ENCODE results near the gene BBOF1.
"Not testable (repeated sequence)": the region's sequence is repeated elsewhere in the genome, so short reads cannot be mapped to it uniquely, and the experiment has no call there.

Gene BBOF1, protein sequence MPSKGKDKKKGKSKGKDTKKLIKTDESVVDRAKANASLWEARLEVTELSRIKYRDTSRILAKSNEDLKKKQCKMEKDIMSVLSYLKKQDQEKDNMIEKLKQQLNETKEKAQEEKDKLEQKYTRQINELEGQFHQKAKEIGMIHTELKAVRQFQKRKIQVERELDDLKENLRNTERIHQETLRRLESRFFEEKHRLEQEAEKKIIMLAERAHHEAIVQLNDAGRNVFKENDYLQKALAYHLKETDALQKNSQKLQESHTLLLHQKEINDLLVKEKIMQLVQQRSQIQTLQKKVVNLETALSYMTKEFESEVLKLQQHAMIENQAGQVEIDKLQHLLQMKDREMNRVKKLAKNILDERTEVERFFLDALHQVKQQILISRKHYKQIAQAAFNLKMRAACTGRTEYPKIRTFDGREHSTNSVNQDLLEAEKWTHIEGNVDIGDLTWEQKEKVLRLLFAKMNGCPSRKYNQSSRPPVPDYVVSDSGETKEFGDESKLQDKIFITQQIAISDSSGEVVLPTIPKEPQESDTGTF

DNA sequence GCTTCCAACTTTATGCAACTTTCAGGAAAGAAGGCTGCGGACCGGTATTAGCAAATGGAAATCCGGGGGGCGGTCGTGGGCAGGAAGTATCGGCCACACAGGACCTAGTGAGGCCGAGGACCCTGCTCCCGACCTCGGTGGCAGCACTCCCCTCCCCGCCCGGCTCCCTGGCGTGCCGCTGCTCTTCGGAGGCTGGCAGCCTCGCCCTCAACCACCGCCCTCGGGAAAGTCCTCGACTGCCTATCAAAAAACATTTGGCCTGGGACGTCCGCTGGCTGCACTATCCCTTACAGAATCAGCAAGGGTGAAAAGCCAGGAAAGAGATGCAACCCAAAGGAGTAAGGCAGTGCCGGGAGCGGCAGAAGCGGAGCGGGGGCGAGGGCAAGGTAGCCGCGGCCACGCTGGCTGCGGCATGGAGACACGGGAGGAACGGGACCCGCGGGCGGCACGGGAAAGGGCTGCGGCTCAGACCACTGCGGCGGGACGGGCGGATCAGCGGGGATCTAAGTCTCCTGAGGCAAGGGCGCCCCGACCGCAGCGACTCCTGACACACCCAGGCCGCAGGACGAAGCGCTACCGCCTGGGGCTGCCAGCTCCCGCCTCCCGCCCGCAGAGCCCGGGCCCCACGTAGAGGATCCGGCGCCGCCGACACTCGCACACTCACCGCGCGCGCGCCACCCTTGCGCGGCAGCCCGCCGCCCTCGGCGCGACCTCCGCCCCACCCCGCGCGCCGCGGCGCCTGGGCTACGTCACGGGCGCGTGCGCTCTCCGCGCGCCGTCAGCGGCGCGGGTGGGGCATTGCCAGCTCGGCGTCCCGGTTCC lies at the start of gene BBOF1, which contains the start of gene ENTPD5:
Gene BBOF1, plus strand, starts transcription at position 764 of the 822 bp plus-strand sequence. CDS start 130 bp downstream, outside the sequence.
Gene ENTPD5, minus strand, starts transcription at position 703 of the 822 bp plus-strand sequence. CDS start 31,186 bp downstream, outside the sequence.
- peak; percentile 76 to 86 for DNase-seq

DNA sequence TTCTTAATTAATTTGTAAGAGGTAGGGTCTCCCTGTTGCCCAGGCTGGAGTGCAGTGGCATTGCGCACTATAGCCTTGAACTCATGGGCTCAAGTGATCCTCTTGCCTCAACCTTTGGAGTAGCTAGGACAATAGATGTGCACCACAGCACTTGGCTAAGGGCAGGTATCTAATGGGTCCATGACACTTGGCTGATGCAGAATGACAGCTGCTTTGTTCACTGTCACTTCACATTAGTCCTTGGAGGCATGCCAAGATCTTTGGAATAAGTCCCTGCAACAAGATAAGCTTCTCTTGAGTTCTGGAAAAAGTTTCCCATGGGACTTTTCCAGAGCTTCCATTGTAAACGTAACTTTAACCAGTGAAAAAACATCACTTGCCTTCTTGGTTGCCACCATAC lies 45.7 kb upstream of the BBOF1 start:
- DNase-seq, result no peak

DNA sequence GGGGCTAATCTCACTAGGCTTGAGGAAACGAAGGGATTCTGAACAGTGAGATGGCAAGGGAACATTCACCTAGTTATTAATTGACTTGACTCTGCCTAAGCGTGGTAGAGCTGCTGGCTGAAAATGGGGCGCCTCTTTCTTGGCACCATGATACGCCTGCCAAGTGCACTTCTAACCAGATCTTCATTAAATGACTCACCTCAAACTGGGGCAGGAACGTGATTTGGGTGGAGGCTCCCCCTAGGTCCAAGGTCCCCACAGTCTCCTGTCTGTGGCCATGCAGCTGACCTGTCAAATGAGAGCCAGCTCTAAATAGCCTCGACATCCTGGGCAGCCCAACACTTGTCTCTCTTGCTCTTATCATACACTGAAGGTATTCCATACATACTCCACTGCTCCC lies 43.0 kb upstream of the BBOF1 start:
- DNase-seq, result no peak

DNA sequence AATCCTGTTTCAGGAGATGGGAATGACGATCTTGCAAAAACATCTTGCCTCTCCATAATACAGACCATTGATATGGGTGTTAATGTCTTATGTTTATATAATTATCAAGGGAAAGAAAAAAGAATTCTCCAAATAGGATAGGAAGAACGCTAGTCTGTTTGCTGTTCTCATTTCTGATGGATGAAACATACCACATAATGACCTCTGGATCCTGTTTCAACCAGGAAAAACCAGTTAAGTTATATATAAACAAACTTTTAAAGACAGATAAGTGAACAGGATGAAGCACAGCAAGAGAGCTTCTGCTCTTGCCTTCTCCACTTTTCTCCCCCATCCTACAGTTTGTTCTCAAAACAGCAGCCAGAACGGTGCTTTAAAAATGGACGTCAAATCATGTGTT lies 41.3 kb upstream of the BBOF1 start:
- no peak for DNase-seq

DNA sequence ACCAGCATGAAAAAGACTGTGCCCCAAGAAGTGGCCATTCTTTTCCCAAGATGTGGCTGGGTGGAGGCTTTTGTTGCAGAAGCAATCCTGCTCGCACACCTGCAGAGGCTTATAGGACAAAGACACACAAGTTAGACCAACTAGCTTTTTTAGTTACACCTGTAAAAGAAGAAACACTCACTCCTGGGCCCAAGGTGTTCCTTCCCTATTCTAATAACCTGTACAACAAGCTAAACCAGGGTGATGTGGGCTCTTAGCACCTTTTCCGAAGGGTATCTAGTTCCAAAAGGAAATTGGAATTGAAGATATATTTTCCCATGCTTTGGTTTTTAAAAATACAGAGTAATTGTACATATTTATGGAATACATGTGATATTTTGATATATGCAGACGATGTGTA lies 31.1 kb upstream of the BBOF1 start:
- no peak for DNase-seq

DNA sequence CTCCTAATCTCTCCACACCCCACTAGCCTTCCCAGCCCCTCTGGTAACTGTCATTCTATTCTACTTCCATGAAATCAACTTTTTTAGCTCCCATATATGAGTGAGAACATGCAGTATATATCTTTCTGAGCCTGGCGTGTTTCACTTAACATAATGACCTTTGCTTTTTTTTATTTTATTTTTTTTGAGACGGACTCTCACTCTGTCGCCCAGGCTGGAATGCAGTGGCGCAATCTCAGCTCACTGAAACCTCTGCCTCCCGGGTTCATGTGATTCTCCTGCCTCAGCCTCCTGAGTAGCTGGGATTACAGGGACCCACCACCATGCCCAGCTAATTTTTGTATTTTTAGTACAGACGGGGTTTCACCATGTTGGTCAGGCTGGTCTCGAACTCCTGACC lies 30.5 kb upstream of the BBOF1 start:
- not testable (repeated sequence) for DNase-seq

DNA sequence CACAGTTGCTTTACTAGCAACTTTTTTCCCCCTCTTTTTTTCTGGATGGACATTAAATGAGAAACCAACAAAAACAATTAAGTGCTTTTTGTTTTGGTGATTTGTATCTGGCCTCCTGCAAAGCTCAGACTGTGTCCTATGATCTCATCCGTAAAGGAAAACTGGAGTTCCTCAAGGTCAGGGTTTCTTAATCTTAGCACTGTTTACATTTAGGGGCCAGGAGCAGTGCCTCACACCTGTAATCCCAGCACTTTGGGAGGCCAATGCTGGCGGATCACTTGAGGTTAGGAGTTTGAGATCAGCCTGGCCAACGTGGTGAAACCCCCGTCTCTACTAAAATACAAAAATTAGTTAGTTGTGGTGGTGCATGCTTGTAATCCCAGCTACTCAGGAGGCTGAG lies 28.1 kb upstream of the BBOF1 start:
- no peak for DNase-seq

DNA sequence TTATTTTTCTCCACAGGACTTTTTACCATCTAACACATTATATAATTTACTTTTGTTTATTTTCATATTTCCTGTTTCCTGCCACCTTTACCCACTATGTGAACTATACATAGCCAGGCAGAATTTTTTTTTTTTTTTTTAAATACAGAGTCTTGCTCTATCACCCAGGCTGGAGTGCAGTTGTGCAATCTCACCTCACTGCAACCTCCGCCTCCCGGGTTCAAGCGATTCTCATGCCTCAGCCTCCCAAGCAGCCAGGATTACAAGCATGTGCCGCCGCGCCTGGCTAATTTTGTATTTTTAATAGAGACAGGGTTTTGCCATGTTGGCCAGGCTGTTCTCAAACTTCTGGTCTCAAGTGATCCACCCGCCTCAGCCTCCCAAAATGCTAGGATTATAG lies 24.2 kb upstream of the BBOF1 start:
- not testable (repeated sequence) for DNase-seq

DNA sequence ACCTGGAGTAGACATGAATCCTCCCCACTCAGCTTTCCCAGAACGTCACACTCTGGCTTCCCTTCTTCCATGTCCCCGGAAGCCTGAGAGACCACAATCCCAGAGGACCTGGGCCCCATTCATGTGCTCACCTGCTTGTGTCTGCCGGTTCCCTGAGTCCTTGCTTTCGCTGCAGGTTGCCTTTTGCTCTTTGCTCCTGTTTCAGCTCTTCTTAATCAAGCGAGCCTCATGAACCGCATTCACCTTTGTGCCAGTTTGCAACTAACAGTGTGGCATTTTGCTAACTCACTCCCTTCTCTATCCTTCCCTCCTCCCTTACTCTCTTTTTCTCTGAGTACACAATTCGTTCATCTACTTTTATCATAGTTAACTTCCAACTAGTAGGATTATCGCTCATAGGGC lies 23.2 kb upstream of the BBOF1 start:
- DNase-seq, result no peak

DNA sequence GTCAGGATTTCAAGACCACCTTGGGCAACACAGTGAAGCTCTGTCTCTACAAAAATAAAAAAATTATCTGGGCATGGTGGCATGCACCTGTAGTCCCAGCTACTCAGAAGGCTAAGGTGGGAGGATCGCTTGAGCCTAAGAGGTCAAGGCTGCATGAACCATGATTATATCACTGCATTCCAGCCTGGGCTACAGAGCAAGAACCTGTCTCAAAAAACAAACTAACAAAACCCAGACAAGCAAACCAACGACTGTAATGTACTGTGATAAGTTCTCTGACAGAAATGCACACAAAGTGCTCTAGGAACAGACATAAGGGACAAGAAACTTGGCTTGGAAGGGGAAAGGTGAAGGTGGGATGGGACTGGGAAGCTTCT lies 22.4 kb upstream of the BBOF1 start:
- DNase-seq, result no peak

DNA sequence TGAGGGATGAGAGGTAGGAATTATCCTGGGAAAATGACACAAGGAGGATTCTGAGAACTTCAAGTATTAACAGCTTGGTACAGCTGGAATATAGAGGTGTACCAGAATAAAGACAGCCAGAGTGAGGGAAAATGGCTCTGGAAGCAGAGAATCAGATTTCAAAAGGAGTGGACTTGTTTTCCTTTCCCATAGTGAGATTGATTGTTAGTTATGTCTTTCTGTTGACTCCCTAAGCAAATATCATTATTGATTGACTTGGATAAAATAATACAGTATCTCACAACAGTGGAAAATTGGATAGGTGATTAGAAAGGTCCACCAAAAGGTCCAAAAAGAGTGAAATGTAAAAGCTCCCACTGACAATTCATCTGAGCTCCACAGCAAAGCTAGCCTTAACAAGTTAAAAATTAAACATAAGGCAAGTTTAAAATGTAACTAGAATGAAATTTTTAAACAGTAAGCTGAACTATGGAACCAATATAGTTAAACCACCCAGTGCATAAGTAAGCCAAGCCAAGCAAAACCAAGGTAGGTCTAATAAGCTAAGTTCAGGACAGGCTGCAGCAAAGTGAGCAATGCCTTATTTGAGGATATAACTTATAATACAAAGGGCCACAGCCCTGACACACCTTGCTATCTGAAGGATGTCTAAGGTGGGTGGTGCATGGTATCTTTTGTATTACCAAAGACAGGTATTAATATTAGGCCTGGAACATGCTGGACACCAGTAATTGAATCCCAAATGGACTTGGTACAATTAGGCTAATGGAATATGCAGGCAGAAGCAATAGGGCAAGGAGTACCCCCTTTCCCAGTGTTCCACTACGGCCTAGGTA lies 21.8 kb upstream of the BBOF1 start:
- DNase-seq, result no peak

DNA sequence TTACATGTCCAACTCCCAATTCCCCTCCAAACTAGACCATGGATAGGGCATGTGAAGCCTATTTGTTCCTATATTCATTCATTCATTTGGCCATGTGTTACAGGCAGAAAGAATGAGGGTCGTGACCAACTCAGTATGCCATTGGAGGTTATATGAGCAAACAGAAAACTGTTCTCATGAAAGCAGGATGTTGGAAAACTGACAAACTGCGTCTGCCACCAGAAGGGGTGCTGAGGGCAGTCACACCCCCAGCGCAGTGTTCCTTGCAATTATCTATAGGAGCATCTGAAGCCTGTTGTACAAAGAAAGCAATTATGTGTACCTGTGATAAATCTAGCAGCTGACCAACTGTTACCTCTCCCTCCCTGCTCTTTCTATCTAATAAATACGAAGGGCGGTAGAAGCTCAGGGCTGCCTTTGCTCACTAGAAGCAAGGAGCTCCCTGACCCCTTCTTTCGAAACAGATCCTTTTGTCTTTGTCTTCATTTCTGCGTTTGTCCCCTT lies 21.2 kb upstream of the BBOF1 start:
- no peak for DNase-seq

DNA sequence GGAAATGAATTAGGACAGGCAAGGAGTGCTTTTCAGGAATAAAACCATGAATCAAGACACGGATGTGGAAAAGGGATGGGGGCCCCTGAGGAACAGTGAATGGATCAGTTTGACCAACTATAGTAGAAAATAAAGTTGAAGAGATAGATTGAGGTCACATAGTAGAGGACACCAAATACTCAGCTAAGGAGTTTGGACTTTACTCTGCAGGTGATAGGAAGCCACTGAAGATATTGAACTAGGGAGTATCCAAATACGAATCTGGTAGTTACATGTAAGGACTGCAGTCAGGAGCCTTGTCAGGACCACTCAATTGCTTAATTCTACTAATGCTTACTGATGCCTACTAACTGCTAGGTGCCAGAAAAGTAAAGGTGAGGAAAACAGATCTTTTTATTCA lies 20.4 kb upstream of the BBOF1 start:
- DNase-seq, result no peak

DNA sequence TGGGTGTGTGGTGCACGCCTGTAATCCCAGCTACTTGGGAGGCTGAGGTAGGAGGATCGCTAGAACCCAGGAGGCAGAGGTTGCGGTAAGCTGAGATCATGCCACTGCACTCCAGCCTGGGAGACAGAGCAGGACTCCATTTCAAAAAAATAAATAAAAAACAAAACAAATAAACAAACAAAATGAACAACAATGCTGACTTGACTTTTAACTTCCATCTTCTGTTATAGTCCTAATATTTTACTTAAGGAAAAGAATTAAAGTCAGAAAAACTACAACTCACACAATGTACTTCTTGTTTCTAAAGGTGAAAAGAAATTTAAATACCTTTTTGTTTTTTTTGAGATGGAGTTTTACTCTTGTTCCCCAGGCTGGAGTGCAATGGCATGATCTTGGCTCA lies 13.5 kb upstream of the BBOF1 start:
- not testable (repeated sequence) for DNase-seq

DNA sequence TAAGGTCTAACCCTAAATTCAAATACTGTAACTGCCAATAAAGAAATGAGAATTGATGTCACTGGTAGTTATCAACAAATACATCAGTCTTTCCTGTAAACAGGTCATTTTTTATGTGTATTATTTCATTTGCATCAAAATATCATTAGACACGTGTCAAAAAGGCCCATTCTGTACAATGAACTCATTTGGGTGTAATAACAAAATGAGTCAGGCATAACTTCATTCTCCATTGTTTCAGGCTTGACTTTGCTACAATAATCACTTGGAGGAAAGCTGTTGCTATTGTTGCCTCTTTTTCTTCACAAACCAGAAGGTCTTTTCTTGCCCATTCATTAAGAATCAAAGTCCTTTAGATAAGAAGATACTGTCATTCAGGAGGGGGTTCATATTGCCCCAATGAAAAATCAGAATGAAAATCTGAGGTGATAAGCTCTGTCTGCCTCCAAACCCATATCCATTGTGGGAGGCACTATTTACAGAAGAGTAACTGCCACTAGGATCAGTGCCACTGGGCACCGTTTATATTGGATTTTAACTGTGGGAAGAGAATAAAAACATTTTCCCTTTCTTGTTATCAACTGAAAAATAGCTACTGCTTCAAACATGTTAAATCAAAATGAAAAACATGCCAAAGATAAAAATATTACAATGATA lies 10.2 kb upstream of the BBOF1 start:
- DNase-seq, result no peak

DNA sequence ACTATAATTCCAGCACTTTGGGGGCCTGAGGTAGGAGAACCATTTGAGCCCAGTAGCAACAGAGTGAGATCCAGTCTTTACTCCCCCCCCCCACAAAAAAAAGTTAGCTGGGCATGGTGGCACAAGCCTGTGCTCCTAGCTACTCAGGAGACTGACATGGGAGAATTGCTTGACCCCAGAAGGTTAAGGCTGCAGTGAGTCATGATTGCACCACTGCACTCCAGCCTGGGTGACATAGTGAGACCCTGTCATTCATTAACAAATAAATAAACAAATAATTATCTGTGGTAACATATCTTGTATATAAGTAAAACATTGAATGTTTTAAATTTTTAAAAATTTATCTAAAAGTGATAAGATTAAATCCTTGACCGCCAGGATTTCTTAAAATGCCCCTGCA lies 4.8 kb upstream of the BBOF1 start:
- DNase-seq, result no peak

DNA sequence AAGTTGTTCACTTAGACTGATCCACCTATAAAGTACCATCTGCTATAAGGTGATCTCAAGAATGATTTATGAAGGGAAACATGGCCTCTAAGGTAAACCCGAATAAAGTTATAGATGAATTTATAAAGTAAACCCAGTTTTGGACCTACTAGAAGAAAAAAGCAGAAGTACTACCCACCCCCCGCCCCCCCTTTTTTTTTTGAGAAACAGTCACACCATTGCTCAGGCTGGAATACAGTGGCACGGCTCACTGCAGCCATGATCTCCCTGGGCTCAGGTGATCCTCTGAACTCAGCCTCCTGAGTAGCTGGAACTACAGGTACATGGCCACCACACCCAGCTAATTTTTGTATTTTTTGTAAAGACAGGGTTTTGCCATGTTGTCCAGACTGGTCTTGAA lies 4.0 kb upstream of the BBOF1 start:
- DNase-seq, result no peak

DNA sequence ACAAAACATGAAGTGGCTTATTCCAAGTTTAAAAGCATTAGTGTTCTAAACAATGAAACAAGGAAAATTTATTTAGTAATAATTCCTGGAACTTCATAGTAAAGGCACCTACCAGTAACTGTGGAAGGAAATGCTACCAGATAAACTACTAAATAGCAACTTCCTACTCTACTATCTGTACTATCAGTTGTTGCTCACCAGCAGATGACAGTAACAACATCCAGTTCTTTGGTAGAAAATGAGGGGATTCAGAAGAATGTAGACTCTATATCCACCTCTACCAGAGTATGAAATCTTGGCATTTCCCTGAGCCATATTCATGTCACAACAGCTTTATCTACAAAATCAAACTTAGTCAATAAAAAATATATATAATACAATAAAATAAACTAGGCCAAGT lies 3.2 kb upstream of the BBOF1 start:
- DNase-seq, result no peak

DNA sequence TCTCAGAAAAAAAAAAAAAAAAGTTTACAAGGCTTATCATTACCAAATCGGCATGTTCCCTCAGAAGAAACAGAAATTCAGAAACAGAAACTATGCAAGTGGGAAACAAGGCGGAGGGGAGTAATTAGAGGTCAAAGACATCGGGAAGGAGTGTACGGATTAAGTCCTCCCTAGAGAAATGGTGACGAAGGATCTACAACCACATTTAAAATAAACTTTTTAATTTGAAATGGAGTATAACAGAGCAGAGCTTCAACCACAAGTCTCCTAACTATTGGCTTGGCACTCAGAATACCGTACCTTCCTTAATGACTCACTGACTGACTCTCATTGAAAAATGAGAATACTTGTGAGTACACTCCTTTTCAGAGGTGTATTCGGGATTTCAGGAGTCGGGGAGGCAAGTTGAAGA lies 969 bp upstream of the BBOF1 start:
- peak in 1 of 2 donors; percentile 2 for DNase-seq

DNA sequence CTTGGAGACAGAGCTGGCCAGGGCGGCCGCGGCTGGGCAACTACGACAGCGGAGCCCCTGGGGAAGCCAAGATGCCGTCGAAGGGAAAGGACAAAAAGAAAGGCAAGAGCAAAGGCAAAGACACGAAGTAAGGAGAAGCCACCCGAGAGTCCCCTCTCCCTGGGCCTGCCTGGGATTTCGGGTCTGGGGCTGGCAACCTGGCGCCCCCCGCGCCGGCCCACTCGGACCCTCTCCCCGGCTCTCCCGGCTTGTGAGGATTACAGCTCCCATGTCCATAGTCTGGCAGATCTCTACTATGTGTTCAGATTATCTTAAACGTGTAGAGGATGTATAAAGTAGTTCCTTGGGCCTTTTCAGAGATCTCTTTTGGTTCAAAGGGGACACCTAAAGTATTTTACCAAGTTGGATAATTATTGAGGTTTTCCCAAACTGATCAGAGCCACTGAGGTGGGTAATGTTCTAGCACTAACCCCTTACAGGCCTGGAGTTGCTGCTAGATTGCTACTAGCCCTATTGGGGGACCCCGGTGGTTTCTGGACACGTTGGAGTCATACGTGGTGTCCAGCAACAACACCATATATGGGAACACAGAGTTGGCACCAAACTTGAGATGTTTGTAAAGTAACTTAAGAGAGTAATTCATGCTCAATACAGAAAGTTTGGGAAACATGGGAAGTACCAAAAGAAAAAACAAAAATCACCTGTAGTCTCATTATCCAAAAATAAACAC lies 424 bp downstream of the BBOF1 start:
- no peak for DNase-seq

DNA sequence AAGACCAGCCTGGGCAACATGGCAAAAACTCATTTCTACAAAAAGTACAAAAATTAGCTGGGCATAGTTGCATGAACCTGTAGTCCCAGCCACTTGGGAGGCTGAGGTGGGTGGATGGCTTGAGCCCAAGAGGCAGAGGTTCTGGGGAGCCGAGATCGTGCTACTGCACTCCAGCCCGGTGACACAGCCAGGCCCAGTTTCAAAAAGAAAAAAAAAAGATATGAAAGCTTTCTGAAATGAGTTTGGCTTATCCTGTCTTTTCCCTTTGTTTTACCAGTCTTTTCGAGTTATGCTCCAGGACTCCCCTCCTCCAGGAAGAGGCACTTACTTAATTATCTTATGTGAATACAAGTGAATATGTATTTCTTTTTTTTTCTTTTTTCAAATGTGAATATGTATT lies 3.2 kb downstream of the BBOF1 start:
- DNase-seq, result no peak
